ENCODE results near the gene PLCD1. TPM values are rescaled to one million over a fixed set of nuclear protein-coding genes. Genes with fewer than 3 reads are reported as not detected.

Gene PLCD1
- total and polyA plus RNA-seq, 2 of the 8 experiments (the other 6 are each of a cell fraction or from before 2014, with no cell fraction given): 15.3 to 19.2 TPM

- peak; percentile 64; the same call in 1 of the 2 replicates for TF ChIP-seq BACH1 (IDR thresholded peaks at IDR 0.05; ENCODE audit: low read length)
Measured at GRCh38 chr3:38039899-38040261, 10.4 kb upstream of the PLCD1 start (continued).
